HG02938 (cell line): ENCODE data around the gene HAUS7.

Experiments used
- ATAC-seq: cut with Tn5 transposase; IDR thresholded peaks from one replicate; pipeline ENCODE4 v1.9.1; 2021; ENCODE audit warnings: mild to moderate bottlenecking, moderate library complexity; ENCODE audit not compliant: unreplicated experiment

HAUS7 gene

DNA sequence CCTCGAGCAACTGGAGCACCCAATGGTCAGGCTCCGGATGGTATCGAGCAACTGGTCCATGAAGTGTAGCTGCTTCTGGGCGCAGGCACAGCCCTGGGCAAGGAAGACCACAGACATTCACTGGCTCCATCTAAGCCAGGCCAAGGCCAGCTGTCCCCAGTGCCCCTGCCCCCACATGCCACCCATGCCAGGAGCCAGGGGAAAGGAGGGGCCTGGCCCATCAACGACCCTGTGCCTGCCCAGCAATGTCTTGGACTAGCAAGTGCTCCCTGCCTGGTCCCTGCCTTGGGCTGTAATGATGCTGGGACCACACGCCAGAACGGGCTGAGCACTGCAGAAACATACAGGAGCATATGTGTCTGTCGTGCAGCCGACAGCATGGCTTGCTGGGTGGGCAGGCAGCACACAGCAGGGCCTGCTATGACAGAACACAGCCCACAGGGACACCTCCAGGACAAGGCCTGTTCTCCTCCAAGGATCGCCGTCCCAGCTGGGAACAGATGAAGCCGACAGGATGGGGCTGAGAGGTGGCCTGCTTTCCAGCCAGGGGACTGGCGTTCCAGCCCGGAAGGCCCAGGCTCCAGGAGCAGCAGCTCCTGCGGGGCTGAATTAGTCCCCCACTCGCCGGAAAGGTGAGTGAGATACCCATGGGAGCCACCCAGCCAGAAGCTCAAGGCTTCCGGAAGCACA is 13.1 kb downstream of the HAUS7 start:
- no peak for ATAC-seq

- ATAC-seq, result no peak
Measured at GRCh38 chrX:153456704-153457103, 13.7 kb downstream of the HAUS7 start.

DNA sequence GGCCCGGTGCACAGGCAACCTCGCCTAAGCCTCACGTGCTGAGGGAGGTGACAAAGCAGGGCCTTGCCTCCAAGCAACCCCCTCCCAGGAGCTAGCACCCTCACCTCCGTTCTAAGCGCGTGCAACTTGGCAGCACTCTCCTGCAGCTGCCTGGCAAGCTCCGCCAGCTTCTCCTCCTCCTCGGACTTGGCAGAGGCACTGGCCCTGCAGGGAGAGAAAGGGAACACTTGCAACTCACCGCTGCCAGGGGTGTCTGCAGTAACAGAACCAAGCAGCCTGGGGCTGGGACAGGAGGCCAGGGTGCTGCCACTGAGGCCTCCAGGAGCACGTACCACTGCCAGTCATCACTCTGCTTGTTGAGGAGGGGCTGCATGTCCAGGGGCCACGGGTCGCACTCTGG is 14.2 kb downstream of the HAUS7 start:
- ATAC-seq, result no peak

DNA sequence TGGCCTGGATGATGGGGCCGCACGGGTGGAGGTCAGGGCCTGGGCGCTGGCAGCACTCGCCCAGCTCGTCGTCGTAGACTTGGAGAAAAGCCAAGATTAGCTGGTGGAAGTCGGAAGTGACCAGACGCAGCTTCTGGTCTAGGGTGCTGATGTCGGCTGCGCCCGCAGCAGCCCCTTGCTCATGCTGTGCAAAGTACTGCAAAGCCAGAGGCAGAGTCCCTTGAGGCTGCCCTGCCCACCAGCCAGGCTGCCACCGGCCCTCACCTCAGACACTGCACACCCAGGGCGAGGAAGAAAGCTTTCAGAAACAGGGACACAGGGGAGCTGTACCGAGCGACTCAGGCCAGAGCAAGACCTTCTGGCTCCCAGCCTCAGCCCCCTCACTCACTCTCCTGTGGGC is 14.8 kb downstream of the HAUS7 start:
- ATAC-seq, result no peak

GRCh38 chrX:153454901-153455550 is 15.3 kb downstream of the HAUS7 start:
- ATAC-seq, result no peak

DNA sequence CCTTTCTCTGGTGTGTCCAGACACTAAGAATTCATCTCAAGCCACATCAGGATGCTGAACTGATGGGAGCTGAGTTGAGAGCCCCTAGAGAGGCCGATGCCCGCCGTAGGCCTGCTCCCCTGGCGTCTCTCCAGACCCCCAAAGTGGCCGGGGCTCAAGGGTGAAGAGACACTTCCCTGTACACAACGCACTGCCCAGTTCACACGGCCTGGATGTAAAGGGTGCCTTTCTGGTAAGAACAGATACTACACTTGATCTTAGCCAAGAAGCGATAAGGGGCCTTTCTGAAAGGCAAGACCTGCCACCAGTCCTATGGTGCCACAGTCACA is 19.5 kb downstream of the HAUS7 start:
- ATAC-seq, result no peak

DNA sequence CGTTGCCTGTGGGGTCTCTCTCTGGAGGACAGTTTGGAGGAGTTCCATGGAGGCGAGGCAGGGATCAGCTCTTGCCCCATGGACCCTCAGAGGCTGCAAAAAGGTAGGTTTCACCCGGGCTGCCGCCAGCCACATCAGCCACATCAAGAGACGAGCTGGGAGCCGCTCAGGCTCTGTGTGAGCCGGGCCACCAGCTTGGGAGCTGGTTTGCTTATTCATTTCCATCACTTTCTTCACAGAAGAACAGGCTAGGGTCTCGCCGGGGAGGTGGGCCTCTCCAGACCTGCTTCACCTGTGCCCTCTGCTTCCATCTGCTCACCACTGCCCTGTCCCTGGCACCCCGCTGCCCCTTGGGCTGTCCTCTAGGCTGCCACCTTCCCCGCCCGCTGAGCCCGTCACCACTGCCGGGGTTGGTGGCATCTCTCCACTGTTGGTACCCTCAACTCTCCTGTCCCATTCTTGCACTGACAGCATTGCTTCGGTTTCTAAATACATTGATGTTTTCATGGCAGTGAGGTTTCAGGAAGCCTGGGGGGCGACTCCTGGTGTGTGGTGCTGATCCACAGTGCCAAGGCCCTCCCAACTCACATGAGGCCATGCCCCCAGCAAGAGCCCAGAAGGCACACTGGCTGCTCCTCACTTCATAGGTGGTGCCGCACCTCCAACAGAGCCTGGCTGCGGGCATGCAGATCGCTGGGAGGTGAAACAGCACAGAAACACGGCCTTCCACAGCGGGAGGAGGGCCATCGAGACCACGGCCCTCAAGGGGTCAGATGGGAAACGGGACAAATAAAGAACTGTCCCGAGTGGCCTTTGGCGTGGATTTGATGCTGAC is 20.0 kb downstream of the HAUS7 start:
- ATAC-seq, result no peak

GRCh38 chrX:153449368-153450113 is 20.8 kb downstream of the HAUS7 start:
- ATAC-seq, result no peak

DNA sequence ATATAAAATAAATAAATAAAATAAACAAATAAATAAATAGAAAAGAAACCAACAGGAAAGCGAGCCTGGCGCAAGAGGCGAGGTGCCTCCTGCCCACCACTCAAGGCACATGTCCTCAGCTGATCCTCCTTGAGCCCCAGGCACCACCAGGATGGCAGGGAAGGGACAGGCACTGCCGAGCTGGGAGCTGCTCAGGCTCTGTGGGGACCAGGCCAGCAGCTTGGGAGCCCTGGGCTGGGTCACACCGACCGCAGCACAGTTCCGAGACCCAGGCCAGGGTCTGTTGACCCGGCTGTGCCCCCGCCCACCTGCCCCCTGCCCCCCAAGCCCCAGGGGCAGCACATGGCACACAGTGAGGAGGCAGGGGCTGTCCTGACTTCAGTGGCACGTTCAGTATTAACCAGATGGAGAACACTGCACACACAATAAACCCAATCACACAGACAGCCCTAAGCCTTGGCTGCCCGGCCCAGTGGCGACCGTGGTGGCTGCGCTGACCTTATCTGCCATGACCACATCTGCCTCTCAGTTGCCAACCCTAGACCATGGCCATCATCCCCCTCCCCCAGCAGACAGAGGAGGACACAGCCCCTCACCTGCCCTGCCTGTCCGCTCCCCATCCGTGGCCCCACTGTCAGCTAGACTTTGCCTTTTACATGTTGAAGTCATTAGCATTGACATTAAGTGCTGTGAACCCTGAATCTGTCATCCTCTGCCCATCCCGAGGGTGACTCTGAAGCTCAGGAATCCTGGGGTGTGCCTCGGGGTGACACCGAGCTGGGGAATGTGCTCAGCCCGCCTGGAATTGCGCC is 21.6 kb downstream of the HAUS7 start:
- no peak for ATAC-seq

GRCh38 chrX:153447581-153447960 is 22.8 kb downstream of the HAUS7 start:
- ATAC-seq, result no peak

DNA sequence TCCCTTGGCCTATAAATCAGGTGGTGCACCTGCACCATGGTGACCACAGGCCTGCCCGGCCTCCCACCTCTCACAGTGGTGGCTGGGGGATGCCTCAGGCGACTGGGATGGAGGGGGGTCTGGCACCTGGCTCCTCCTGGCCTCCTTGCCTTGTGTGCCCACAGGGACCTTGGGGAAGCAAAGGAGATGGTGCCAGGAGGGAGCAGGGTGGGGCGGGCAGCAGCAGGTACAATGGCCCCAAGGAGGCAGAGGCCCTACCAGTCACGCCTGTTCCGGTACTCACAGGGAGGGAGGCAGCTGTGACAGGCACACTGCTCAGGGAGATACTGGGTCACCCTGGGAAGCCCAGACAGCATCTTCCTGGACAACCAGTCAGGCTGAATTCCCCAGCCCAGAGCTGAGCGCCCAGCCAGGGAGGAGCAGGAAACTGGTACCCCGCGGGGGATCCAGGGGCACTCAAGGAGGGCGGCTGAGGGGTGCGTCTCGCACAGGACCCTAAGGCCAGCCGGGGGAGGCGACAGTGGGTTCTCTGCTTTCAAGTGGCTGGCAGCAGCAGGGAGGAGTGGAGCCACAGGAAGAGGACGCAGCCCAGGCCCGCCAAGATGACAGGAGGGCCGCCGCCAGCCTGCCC is 23.3 kb downstream of the HAUS7 start:
- ATAC-seq, result no peak

DNA sequence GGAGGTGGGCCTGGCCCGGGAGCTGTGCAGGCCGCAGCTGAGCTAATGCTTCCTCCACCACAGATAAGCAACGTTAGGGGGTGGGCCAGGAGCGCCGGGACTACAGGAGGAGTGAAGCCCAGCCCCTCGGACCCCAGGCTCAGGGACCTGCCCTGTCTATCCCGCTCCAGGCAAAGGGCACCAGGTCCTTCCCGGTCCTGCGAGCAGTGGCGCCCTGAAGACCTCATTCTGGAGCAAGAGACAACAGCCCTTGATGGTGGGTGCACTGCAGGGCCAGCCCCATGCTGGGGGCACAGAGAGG is 23.8 kb downstream of the HAUS7 start:
- ATAC-seq, result no peak

GRCh38 chrX:153445856-153446635 is 24.3 kb downstream of the HAUS7 start, which contains the start of gene TREX2:
TSS of gene TREX2 (minus strand) at chrX:153446056. CDS start at chrX:153445430, 626 bp downstream.
- ATAC-seq, result no peak

GRCh38 chrX:153445106-153445855 is 25.1 kb downstream of the HAUS7 start:
- no peak for ATAC-seq

- ATAC-seq, result no peak
Measured at GRCh38 chrX:153444333-153445011, 25.9 kb downstream of the HAUS7 start.

GRCh38 chrX:153443476-153444332 is 26.7 kb downstream of the HAUS7 start:
- ATAC-seq, result no peak

DNA sequence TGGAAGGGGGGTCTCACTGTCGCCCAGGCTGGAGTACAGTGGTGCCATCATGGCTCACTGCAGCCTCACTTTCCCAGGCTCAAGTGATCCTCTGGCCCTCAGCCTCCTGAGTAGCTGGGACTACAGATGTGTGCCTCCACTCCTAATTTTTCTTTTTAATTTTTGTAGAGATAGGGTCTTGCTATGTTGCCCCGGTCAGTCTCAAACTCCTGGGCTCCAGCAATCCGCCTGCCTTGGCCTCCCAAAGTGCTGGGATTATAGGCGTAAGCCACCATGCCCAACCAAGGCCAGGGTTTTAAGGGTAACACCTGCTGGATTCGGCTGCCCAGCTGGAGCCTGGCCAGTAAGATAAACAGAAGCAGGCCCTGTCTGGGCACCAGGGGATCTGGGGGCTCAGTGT is 27.9 kb downstream of the HAUS7 start:
- ATAC-seq, result no peak
